ENCODE measurements around the gene PEF1.

PEF1 gene

DNA sequence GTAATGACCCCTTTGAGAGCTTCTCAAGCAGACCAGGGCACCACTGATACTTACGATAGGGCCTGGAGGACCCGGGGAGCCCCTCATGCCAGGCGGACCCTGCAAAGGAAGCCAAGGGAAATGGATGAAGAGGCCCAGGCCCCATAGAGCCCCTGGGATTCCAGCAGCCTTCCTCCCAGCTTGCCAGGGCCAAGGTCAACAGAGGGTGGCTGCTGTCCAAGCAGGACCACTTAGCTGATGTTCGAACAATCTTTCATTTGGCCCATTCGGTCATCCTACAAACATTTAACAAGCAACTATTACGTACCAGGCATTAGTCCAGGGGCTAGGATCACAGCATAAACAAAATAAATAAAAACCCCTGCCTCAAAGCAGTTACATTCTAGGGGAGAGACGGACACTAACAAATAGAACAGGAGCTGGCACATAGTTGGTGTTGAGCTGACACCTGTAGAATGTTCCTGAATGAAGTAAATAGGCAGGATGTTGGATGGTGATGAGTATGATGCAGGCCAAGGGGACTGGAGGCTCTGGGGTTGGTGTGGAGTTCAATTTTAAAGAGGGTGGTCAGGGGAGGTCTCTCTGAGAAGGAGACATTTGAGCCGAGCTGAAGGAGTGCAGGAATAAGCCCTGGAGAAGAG lies 27.0 kb upstream of the PEF1 start:
- Histone ChIP-seq H3K4me1 (ENCODE audit: low read length) (0 out of 2 replicates have a peak, but pooled peaks cover 3% of the 10 kb centered on the region), H3K4me2 (ENCODE audit: low read depth, low read length) (no peak overlapping the region), H2AFZ (ENCODE audit: low read length) (no peak overlapping the region), H4K20me1 (ENCODE audit: insufficient read depth, low read length) (no peaks in the 10 kb centered on the region), H3K9me3 (replicated peaks; ENCODE audit: insufficient read depth, low read length) (no peaks in the 10 kb centered on the region), H3K9ac (ENCODE audit: low read length) (no peak overlapping the region), H3K79me2 (ENCODE audit: low read length) (no peaks in the 10 kb centered on the region), H3K27ac (ENCODE audit: low read length) (no peak overlapping the region), H3F3A (ENCODE audit: insufficient read depth, low read length) (no peaks in the 10 kb centered on the region), H3K27me3 (replicated peaks; ENCODE audit: insufficient read depth, low read length) (peaks cover 94% of the 10 kb centered on the region), H3K4me3 (ENCODE audit: low read length) (no peak overlapping the region), H3K36me3 (replicated peaks; ENCODE audit: insufficient read depth, low read length) (no peaks in the 10 kb centered on the region), H3K9me2 (replicated peaks; ENCODE audit: insufficient read depth, low read length) (no peaks in the 10 kb centered on the region)
- TF ChIP-seq EZH2phosphoT487 (IDR thresholded peaks at IDR 0.05; ENCODE audit: low read length) (no peak), EZH2 (optimal IDR thresholded peaks at IDR 0.05; ENCODE audit: low read depth, low read length) (no peak)
- TF ChIP-seq, protein P1, sequence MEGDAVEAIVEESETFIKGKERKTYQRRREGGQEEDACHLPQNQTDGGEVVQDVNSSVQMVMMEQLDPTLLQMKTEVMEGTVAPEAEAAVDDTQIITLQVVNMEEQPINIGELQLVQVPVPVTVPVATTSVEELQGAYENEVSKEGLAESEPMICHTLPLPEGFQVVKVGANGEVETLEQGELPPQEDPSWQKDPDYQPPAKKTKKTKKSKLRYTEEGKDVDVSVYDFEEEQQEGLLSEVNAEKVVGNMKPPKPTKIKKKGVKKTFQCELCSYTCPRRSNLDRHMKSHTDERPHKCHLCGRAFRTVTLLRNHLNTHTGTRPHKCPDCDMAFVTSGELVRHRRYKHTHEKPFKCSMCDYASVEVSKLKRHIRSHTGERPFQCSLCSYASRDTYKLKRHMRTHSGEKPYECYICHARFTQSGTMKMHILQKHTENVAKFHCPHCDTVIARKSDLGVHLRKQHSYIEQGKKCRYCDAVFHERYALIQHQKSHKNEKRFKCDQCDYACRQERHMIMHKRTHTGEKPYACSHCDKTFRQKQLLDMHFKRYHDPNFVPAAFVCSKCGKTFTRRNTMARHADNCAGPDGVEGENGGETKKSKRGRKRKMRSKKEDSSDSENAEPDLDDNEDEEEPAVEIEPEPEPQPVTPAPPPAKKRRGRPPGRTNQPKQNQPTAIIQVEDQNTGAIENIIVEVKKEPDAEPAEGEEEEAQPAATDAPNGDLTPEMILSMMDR (IDR thresholded peaks at IDR 0.05; ENCODE audit: low read length) = no peak
- DNase-seq = no peak

DNA sequence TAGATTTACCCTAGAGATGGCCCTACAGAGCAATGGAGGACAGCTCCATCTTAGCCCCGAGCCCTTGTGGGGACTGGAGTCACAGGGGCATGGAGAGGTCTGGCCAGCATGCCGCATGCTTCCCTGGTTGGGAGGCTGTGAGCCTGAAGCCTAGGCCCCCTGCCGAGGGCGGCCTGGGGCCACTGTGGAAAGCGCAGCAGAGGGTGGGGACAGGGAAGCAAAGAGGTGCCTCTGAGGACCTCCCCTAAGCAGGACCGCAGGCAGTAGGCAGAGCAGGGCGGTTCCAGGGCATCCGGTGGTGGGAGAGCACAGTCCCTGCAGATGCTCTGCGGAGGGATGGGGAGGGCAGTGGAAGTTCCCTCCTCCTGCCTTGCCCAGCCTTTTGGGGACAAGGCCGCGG lies 26.5 kb upstream of the PEF1 start:
- TF ChIP-seq, protein P1 (IDR thresholded peaks at IDR 0.05; ENCODE audit: low read length) = no peak
- TF ChIP-seq EZH2 (optimal IDR thresholded peaks at IDR 0.05; ENCODE audit: low read depth, low read length) = no peak
- Histone ChIP-seq H3F3A (ENCODE audit: insufficient read depth, low read length) (no peaks in the 10 kb centered on the region), H3K27me3 (replicated peaks; ENCODE audit: insufficient read depth, low read length) (peaks cover 89% of the 10 kb centered on the region), H3K36me3 (replicated peaks; ENCODE audit: insufficient read depth, low read length) (no peaks in the 10 kb centered on the region), H4K20me1 (ENCODE audit: insufficient read depth, low read length) (no peaks in the 10 kb centered on the region), H3K9me2 (replicated peaks; ENCODE audit: insufficient read depth, low read length) (no peaks in the 10 kb centered on the region), H3K4me1 (ENCODE audit: low read length) (0 out of 2 replicates have a peak, but pooled peaks cover 3% of the 10 kb centered on the region), H3K4me2 (ENCODE audit: low read depth, low read length) (no peak overlapping the region), H2AFZ (ENCODE audit: low read length) (no peak overlapping the region), H3K9ac (ENCODE audit: low read length) (no peak overlapping the region), H3K27ac (ENCODE audit: low read length) (no peak overlapping the region), H3K79me2 (ENCODE audit: low read length) (no peaks in the 10 kb centered on the region), H3K9me3 (replicated peaks; ENCODE audit: insufficient read depth, low read length) (no peaks in the 10 kb centered on the region), H3K4me3 (ENCODE audit: low read length) (no peak overlapping the region)
- no peak for DNase-seq

DNA sequence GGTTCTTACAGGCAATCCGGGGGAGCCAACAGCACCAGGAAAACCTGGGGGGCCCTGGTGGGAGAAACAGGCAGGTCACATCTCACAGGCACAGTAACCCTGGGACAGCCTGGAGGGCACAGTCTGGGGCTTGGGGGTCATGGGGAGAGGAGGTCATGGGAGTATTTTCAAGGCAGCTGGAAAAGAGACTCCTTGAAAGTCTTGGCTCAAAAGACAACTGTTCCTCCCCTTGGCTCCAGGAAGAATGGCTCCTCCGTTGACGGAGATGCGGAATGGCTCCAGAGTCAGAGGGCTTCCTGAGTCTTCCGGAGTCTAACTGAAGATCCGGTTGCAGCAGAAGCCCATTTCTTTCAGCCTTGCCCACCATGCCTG lies 25.9 kb upstream of the PEF1 start:
- 0 out of 2 replicates have a peak, but pooled peaks cover 3% of the 10 kb centered on the region for H3K4me1 ChIP-seq (ENCODE audit: low read length)
- H3K36me3 ChIP-seq (replicated peaks; ENCODE audit: insufficient read depth, low read length) = no peaks in the 10 kb centered on the region
- H3K27ac ChIP-seq (ENCODE audit: low read length) = no peak overlapping the region
- H3K9me3 ChIP-seq (replicated peaks; ENCODE audit: insufficient read depth, low read length) = no peaks in the 10 kb centered on the region
- H3K4me2 ChIP-seq (ENCODE audit: low read depth, low read length) = peak overlapping the region; percentile 58; the same call in 1 of the 2 replicates
- H3F3A ChIP-seq (ENCODE audit: insufficient read depth, low read length) = no peaks in the 10 kb centered on the region
- no peak overlapping the region for H3K9ac ChIP-seq (ENCODE audit: low read length)
- H3K4me3 ChIP-seq (ENCODE audit: low read length) = 0 out of 2 replicates have a peak overlapping the region, but pooled peaks have one; percentile 3
- DNase-seq = no peak
- 0 out of 2 replicates have a peak overlapping the region, but pooled peaks have one; percentile 57 for H2AFZ ChIP-seq (ENCODE audit: low read length)
- no peaks in the 10 kb centered on the region for H3K9me2 ChIP-seq (replicated peaks; ENCODE audit: insufficient read depth, low read length)
- TF ChIP-seq EZH2phosphoT487 (IDR thresholded peaks at IDR 0.05; ENCODE audit: low read length) (no peak), EZH2 (optimal IDR thresholded peaks at IDR 0.05; ENCODE audit: low read depth, low read length) (no peak)
- TF ChIP-seq, protein P1 (IDR thresholded peaks at IDR 0.05; ENCODE audit: low read length) = no peak
- H3K79me2 ChIP-seq (ENCODE audit: low read length) = no peaks in the 10 kb centered on the region
- H3K27me3 ChIP-seq (replicated peaks; ENCODE audit: insufficient read depth, low read length) = peaks cover 83% of the 10 kb centered on the region
- no peaks in the 10 kb centered on the region for H4K20me1 ChIP-seq (ENCODE audit: insufficient read depth, low read length)
